Mammary epithelial cell (primary cell): ENCODE data around the gene UBE3C.

ENCODE experiments used
- EZH2 ChIP-seq: IDR thresholded peaks from 2 replicates; pipeline ENCODE4 v1.6.1; 2012; ENCODE audit warnings: low read length, inconsistent platforms, borderline replicate concordance
- TF ChIP-seq, protein P1 (sequence below), 2 donors: IDR thresholded peaks in 1 of 2; conservative IDR thresholded peaks in 1 of 2; 2 replicates each; pipeline ENCODE4 v1.5.1; 2011 to 2012; ENCODE audit warnings: inconsistent platforms in 2 of 2, low read length in 2 of 2, mild to moderate bottlenecking in 2 of 2, control low read depth in 1 of 2, low read depth in 1 of 2; ENCODE audit not compliant: insufficient read depth in 1 of 2; ENCODE audit errors: extremely low read depth in 1 of 2

DNA sequence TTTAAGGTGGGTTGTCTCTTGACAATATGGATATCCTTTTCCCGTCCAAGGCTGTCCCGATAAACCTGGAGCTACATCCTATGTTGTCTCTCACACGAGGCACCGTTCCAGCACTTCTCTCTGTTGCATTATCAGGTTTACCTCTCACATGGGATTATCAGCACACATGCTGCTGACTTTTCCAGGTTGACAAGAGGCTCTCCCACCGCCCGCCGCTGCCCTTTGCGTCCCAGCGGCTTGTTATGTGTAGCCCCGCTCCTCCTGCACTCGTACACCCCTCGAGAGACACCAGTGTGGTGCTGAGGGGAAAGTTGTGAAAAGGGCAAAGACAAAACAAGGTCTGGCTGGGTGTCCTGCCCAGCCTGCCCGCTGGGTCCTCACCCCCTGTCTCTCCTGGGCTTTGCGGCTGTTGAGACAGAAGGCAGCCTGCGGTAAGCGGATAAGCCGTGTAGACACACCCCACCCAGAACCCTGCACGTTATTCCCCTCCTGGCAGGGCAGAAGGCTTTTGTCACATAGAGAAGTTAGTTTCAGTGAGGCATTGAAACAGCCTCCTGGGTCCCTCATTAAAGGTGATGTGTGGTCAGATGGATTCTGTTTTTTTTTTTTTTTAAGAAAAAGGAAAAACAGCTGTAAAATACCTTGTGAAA lies 38.7 kb downstream of the UBE3C start:
- TF ChIP-seq EZH2 = no peak
- TF ChIP-seq, protein P1, sequence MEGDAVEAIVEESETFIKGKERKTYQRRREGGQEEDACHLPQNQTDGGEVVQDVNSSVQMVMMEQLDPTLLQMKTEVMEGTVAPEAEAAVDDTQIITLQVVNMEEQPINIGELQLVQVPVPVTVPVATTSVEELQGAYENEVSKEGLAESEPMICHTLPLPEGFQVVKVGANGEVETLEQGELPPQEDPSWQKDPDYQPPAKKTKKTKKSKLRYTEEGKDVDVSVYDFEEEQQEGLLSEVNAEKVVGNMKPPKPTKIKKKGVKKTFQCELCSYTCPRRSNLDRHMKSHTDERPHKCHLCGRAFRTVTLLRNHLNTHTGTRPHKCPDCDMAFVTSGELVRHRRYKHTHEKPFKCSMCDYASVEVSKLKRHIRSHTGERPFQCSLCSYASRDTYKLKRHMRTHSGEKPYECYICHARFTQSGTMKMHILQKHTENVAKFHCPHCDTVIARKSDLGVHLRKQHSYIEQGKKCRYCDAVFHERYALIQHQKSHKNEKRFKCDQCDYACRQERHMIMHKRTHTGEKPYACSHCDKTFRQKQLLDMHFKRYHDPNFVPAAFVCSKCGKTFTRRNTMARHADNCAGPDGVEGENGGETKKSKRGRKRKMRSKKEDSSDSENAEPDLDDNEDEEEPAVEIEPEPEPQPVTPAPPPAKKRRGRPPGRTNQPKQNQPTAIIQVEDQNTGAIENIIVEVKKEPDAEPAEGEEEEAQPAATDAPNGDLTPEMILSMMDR (conservative IDR thresholded peaks at IDR 0.05 in 1 of 2, IDR thresholded peaks at IDR 0.05 in 1 of 2; ENCODE audit: extremely low read depth in 1 of 2, insufficient read depth in 1 of 2, low read depth in 1 of 2, low read length in 2 of 2) = no peak
